Tibial artery (tissue), 4 donors: Measurements from ENCODE around the gene KIF16B.

Source experiments
- DNase-seq, 2 donors: peaks; one replicate each; pipeline ENCODE4 v3.0.0-alpha.2; 2019
- H3K27ac ChIP-seq, 2 donors: fragments of 200-600 bp; sonication (generic) in 1 of 2; 1 replicate in 1 of 2; 2 replicates in 1 of 2; pipeline ENCODE4 v1.5.1; 2018 to 2019; ENCODE audit warnings: mild to moderate bottlenecking in 1 of 2
- H3K27me3 ChIP-seq, 2 donors: fragments of 200-600 bp; sonication (generic) in 1 of 2; one replicate each; pipeline versions ENCODE4 v1.5.1 to v1.6.0; 2016 to 2019
- H3K36me3 ChIP-seq, 3 donors: fragments of 200-600 bp; sonication (generic) in 2 of 3; one replicate each; pipeline ENCODE4 v1.5.1; 2016 to 2019; ENCODE audit warnings: mild to moderate bottlenecking in 2 of 3
- H3K4me1 ChIP-seq, 4 donors: fragments of 200-600 bp; sonication (generic) in 2 of 4; 1 replicate in 3 of 4; 2 replicates in 1 of 4; pipeline ENCODE4 v1.5.1; 2016 to 2019
- H3K4me3 ChIP-seq, 2 donors: fragments of 200-600 bp; sonication (generic) in 1 of 2; 1 replicate in 1 of 2; 2 replicates in 1 of 2; pipeline ENCODE4 v1.5.1; 2018 to 2019; ENCODE audit warnings: mild to moderate bottlenecking in 2 of 2
- H3K9me3 ChIP-seq, 3 donors: fragments of 200-600 bp; sonication (generic) in 1 of 3; one replicate each; pipeline ENCODE4 v1.5.1; 2016 to 2019
- CTCF ChIP-seq, 2 experiments: fragments of 200-600 bp in 1 of 2; fragments of 450-650 bp in 1 of 2; IDR thresholded peaks; one replicate each; pipeline ENCODE4 v1.5.1; 2017 to 2019; ENCODE audit warnings: antibody characterized with exemption in 2 of 2, mild to moderate bottlenecking in 1 of 2, moderate library complexity in 1 of 2
- intact Hi-C: fragments of 100-400 bp; cut with DNase I; formaldehyde crosslinking; loops from one replicate; pipeline ENCODE4 v1.15.0; 2023; ENCODE audit warnings: low total_unique reads

The KIF16B gene

GRCh38 chr20:16393297-16393696 lies 180.0 kb downstream of the KIF16B start:
- Histone ChIP-seq H3K36me3 (peaks cover 0 to 6% (median 0%) of the 10 kb centered on the region in 3 donors), H3K27me3 (no peaks in the 10 kb centered on the region), H3K4me1 (peaks cover 0 to 18% (median 16%) of the 10 kb centered on the region in 4 donors), H3K27ac (no peak overlapping the region), H3K9me3 (no peaks in the 10 kb centered on the region), H3K4me3 (no peak overlapping the region)
- no peak for DNase-seq
- TF ChIP-seq CTCF (IDR thresholded peaks at IDR 0.05) = no peak
- intact Hi-C loops = no loop called here

GRCh38 chr20:16392346-16392745 lies 180.9 kb downstream of the KIF16B start:
- Histone ChIP-seq H3K4me1 (peaks cover 0 to 8% (median 8%) of the 10 kb centered on the region in 4 donors), H3K4me3 (no peak overlapping the region), H3K9me3 (no peaks in the 10 kb centered on the region), H3K36me3 (peaks cover 0 to 6% (median 0%) of the 10 kb centered on the region in 3 donors), H3K27me3 (no peaks in the 10 kb centered on the region), H3K27ac (no peak overlapping the region)
- TF ChIP-seq CTCF (IDR thresholded peaks at IDR 0.05) = no peak
- intact Hi-C loops = no loop called here
- no peak for DNase-seq

GRCh38 chr20:16390991-16391390 lies 182.3 kb downstream of the KIF16B start:
- intact Hi-C loops = no loop called here
- Histone ChIP-seq H3K4me1 (no peaks in the 10 kb centered on the region), H3K27me3 (no peaks in the 10 kb centered on the region), H3K27ac (no peak overlapping the region), H3K36me3 (peaks cover 0 to 13% (median 0%) of the 10 kb centered on the region in 3 donors), H3K4me3 (no peak overlapping the region), H3K9me3 (no peaks in the 10 kb centered on the region)
- TF ChIP-seq CTCF (IDR thresholded peaks at IDR 0.05) = no peak
- DNase-seq = no peak

GRCh38 chr20:16388731-16389130 lies 184.5 kb downstream of the KIF16B start:
- no peak for TF ChIP-seq CTCF (IDR thresholded peaks at IDR 0.05)
- H3K4me1 ChIP-seq = no peaks in the 10 kb centered on the region
- H3K9me3 ChIP-seq = no peaks in the 10 kb centered on the region
- no peak for DNase-seq
- peaks cover 0 to 36% (median 12%) of the 10 kb centered on the region in 3 donors for H3K36me3 ChIP-seq
- no peak overlapping the region for H3K27ac ChIP-seq
- intact Hi-C loops = no loop called here
- no peak overlapping the region for H3K4me3 ChIP-seq
- no peaks in the 10 kb centered on the region for H3K27me3 ChIP-seq

- Histone ChIP-seq H3K4me3 (no peak overlapping the region), H3K27ac (no peak overlapping the region), H3K36me3 (peaks cover 0 to 37% (median 13%) of the 10 kb centered on the region in 3 donors), H3K27me3 (no peaks in the 10 kb centered on the region), H3K4me1 (no peaks in the 10 kb centered on the region), H3K9me3 (no peaks in the 10 kb centered on the region)
- no peak for DNase-seq
- intact Hi-C loops = no loop called here
- TF ChIP-seq CTCF (IDR thresholded peaks at IDR 0.05) = no peak
Observed at GRCh38 chr20:16387666-16388065, 185.6 kb downstream of the KIF16B start.

GRCh38 chr20:16385891-16386290 lies 187.4 kb downstream of the KIF16B start:
- Histone ChIP-seq H3K27me3 (no peaks in the 10 kb centered on the region), H3K4me1 (no peaks in the 10 kb centered on the region), H3K4me3 (no peak overlapping the region), H3K9me3 (no peaks in the 10 kb centered on the region), H3K36me3 (peaks cover 0 to 30% (median 13%) of the 10 kb centered on the region in 3 donors), H3K27ac (no peak overlapping the region)
- DNase-seq = no peak
- intact Hi-C loops = no loop called here
- TF ChIP-seq CTCF (IDR thresholded peaks at IDR 0.05) = no peak
